Chondrocyte (in vitro differentiated cells): ENCODE data around the gene DOCK8. TPM values are rescaled to one million over a fixed set of nuclear protein-coding genes. Genes with fewer than 3 reads are reported as not detected.
"Not testable (repeated sequence)": the region's sequence is repeated elsewhere in the genome, so short reads cannot be mapped to it uniquely, and the experiment has no call there.

Source experiments
- DNase-seq: peaks from one replicate; pipeline ENCODE4 v3.0.0; 2021; ENCODE audit warnings: mixed read lengths, low spot score
- H3K27ac Mint-ChIP-seq: one replicate; pipeline ENCODE4 v1.8.0; 2021; ENCODE audit warnings: mild to moderate bottlenecking, moderate library complexity, mixed read lengths; ENCODE audit not compliant: unreplicated experiment
- H3K27me3 Mint-ChIP-seq: 2 replicates; pipeline ENCODE4 v1.8.0; 2021; ENCODE audit warnings: low read depth, mixed read lengths
- H3K36me3 Mint-ChIP-seq: 2 replicates; pipeline ENCODE4 v1.8.0; 2021; ENCODE audit warnings: low read depth, mixed read lengths
- H3K4me1 Mint-ChIP-seq: 2 replicates; pipeline ENCODE4 v1.8.0; 2021; ENCODE audit warnings: low read depth, mild to moderate bottlenecking, mixed read lengths
- H3K4me3 Mint-ChIP-seq: one replicate; pipeline ENCODE4 v1.8.0; 2021; ENCODE audit warnings: mild to moderate bottlenecking, moderate library complexity, mixed read lengths; ENCODE audit not compliant: unreplicated experiment
- H3K9me3 Mint-ChIP-seq: 2 replicates; pipeline ENCODE4 v1.8.0; 2021; ENCODE audit warnings: low read depth, mixed read lengths
- total RNA-seq: library from RNA; stranded (reverse); gene quantifications from 3 replicates; pipeline ENCODE4 v1.2.1, GENCODE V29; 2021
- TF ChIP-seq, protein P1 (sequence below): fragments of 200-600 bp; sonication (generic); IDR thresholded peaks from 2 replicates; pipeline ENCODE4 v1.5.0; 2021; ENCODE audit warnings: antibody characterized with exemption, mild to moderate bottlenecking, moderate library complexity

DOCK8 gene
- total RNA-seq, 1 donor from 2014 or later: 0.17 TPM

DNA sequence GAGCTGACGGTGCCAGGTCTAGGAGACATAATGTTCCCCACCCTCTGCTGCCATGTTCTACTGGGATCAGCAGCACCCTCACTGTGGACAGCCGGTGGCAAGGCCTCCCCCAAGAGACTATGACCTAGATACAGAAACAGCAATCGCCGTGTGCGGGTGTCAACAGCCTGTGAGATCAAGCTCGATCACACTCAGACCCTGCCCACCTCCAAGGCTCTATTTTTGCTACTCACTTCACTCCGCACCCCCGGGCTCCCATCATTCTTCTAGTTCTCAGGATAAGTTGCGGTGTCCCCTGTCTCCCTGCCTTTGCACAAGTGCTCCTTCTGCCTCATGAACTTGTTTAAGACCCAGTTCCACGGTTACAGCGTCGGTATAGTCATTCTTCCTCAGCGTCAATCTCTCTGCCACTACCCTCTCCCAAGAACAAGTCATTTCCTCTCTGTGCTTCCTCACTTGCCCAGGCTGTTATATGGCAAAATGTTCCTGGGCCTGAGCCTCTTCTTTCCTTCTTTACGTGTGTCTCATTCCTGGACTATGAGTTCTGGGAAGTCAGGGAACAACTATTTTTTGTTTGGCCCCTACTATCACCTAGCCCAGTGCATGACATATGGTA, 5.4 kb upstream of the DOCK8 start:
- TF ChIP-seq, protein P1, sequence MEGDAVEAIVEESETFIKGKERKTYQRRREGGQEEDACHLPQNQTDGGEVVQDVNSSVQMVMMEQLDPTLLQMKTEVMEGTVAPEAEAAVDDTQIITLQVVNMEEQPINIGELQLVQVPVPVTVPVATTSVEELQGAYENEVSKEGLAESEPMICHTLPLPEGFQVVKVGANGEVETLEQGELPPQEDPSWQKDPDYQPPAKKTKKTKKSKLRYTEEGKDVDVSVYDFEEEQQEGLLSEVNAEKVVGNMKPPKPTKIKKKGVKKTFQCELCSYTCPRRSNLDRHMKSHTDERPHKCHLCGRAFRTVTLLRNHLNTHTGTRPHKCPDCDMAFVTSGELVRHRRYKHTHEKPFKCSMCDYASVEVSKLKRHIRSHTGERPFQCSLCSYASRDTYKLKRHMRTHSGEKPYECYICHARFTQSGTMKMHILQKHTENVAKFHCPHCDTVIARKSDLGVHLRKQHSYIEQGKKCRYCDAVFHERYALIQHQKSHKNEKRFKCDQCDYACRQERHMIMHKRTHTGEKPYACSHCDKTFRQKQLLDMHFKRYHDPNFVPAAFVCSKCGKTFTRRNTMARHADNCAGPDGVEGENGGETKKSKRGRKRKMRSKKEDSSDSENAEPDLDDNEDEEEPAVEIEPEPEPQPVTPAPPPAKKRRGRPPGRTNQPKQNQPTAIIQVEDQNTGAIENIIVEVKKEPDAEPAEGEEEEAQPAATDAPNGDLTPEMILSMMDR: no peak

DNA sequence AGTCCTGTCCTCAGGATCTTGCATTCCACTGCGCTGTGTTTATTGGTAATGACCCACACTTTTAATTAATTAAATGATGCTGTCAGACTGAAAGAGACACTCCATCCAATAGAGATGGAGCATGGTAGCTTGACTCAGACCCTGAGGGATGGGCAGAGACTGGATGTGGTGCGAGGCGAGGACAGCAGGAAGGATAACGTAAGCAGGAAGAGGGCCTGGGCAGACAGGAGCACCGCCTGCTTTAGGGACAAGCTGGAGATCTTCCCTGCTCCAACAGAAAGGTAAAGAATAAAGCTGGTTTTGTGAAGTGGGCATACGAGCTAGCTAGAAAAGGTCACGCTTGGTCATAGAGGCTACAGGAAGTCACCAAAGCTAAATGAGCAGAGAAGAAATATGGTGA, 3.6 kb upstream of the DOCK8 start:
- DNase-seq: no peak
- H3K27ac Mint-ChIP-seq: no peak overlapping the region
- no peaks in the 10 kb centered on the region for H3K4me1 Mint-ChIP-seq
- no peaks in the 10 kb centered on the region for H3K36me3 Mint-ChIP-seq
- H3K4me3 Mint-ChIP-seq: no peak overlapping the region
- TF ChIP-seq, protein P1: no peak
- H3K27me3 Mint-ChIP-seq: peaks cover 38% of the 10 kb centered on the region
- no peaks in the 10 kb centered on the region for H3K9me3 Mint-ChIP-seq

More for the DNA sequence above, 5.4 kb upstream of the DOCK8 start:
- no peak for DNase-seq
- Mint-ChIP-seq H3K4me3 (no peak overlapping the region), H3K36me3 (no peaks in the 10 kb centered on the region), H3K4me1 (no peaks in the 10 kb centered on the region), H3K27me3 (peaks cover 29% of the 10 kb centered on the region), H3K9me3 (no peaks in the 10 kb centered on the region), H3K27ac (no peak overlapping the region)

- H3K4me1 Mint-ChIP-seq: no peaks in the 10 kb centered on the region
- H3K27me3 Mint-ChIP-seq: peaks cover 42% of the 10 kb centered on the region
- H3K9me3 Mint-ChIP-seq: no peaks in the 10 kb centered on the region
- no peak overlapping the region for H3K4me3 Mint-ChIP-seq
- H3K36me3 Mint-ChIP-seq: no peaks in the 10 kb centered on the region
- H3K27ac Mint-ChIP-seq: no peak overlapping the region
- no peak for DNase-seq
- TF ChIP-seq, protein P1: no peak
Observed at GRCh38 chr9:211557-211956, 3.1 kb upstream of the DOCK8 start.

DNA sequence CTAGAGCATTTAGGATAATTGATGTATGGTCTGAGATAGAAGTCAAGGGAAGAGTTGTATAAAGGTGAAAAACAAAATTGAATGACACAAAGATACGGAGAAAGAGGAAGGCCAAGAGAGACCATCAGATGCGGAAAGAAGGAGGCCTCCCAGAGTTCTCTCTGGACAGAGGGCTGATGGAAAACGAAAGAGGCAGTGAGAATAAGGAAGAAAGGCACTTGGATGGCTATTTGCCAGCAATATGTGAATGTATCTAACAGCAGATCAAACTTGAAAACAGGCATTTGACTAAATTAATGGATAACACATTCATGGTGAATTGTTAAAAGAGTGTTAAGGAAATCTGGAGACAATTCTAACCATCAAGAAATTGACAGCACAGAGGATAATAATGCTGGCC, 2.4 kb upstream of the DOCK8 start:
- H3K4me3 Mint-ChIP-seq: no peak overlapping the region

DNA sequence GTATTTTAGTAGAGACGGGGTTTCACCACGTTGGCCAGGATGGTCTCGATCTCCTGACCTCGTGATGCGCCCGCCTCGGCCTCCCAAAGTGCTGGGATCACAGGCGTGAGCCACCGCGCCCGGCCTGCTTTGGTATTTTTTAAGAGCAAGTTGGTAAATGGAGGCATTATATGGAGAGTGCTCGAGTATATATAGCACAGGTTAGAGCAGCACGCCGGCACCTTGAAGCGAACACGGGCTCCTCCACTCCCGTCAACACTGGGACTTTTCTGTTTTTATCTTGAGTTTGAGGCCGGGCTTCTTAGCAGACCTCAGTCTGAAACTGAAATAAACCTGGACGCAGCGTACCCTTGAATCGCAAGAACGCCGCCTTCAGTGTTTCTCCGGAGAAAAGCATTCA, 764 bp upstream of the DOCK8 start:
- not testable (repeated sequence) for DNase-seq, H3K4me3 Mint-ChIP-seq, H3K27ac Mint-ChIP-seq, H3K4me1 Mint-ChIP-seq, H3K9me3 Mint-ChIP-seq, H3K36me3 Mint-ChIP-seq
- H3K27me3 Mint-ChIP-seq: peaks cover 42% of the 10 kb centered on the region

More for the DNA sequence above, 2.4 kb upstream of the DOCK8 start:
- Mint-ChIP-seq H3K4me1 (no peaks in the 10 kb centered on the region), H3K27ac (no peak overlapping the region), H3K36me3 (no peaks in the 10 kb centered on the region), H3K9me3 (no peaks in the 10 kb centered on the region), H3K27me3 (peaks cover 48% of the 10 kb centered on the region)
- TF ChIP-seq, protein P1: no peak
- DNase-seq: no peak

- TF ChIP-seq, protein P1: no peak
- peaks cover 38% of the 10 kb centered on the region for H3K27me3 Mint-ChIP-seq
- H3K36me3 Mint-ChIP-seq: no peaks in the 10 kb centered on the region
Observed at GRCh38 chr9:214351-214647, 366 bp upstream of the DOCK8 start.

More at GRCh38 chr9:214351-214647, 366 bp upstream of the DOCK8 start:
- Mint-ChIP-seq H3K9me3 (no peaks in the 10 kb centered on the region), H3K4me3 (peak overlapping the region; percentile 28), H3K27ac (no peak overlapping the region), H3K4me1 (no peaks in the 10 kb centered on the region)
- DNase-seq: no peak
